HUES48 (cell line): ENCODE data around the gene ENSA.
"Not testable (repeated sequence)": the region's sequence is repeated elsewhere in the genome, so short reads cannot be mapped to it uniquely, and the experiment has no call there.

ENCODE experiments used
- H3K27ac ChIP-seq: one replicate; pipeline ENCODE4 v1.7.0; 2013; ENCODE audit warnings: low read depth, low read length, inconsistent platforms
- H3K27me3 ChIP-seq: 2 replicates; pipeline ENCODE4 v1.6.1; 2013; ENCODE audit warnings: mild to moderate bottlenecking, low read length; ENCODE audit not compliant: control insufficient read depth, insufficient read depth
- H3K36me3 ChIP-seq: 2 replicates; pipeline ENCODE4 v1.6.1; 2013; ENCODE audit warnings: low read length; ENCODE audit not compliant: control insufficient read depth, insufficient read depth
- H3K4me1 ChIP-seq: 2 replicates; pipeline ENCODE4 v1.6.1; 2013; ENCODE audit warnings: mild to moderate bottlenecking, low read length; ENCODE audit not compliant: control insufficient read depth, insufficient read depth
- H3K4me3 ChIP-seq: 2 replicates; pipeline ENCODE4 v1.5.1; 2013; ENCODE audit warnings: mild to moderate bottlenecking, low read depth, low read length
- H3K9ac ChIP-seq: 2 replicates; pipeline ENCODE4 v1.6.1; 2013; ENCODE audit warnings: mild to moderate bottlenecking, low read depth, low read length, moderate library complexity
- H3K9me3 ChIP-seq: 2 replicates; pipeline ENCODE4 v1.6.1; 2013; ENCODE audit warnings: low read length; ENCODE audit not compliant: control insufficient read depth, insufficient read depth

The ENSA gene

DNA sequence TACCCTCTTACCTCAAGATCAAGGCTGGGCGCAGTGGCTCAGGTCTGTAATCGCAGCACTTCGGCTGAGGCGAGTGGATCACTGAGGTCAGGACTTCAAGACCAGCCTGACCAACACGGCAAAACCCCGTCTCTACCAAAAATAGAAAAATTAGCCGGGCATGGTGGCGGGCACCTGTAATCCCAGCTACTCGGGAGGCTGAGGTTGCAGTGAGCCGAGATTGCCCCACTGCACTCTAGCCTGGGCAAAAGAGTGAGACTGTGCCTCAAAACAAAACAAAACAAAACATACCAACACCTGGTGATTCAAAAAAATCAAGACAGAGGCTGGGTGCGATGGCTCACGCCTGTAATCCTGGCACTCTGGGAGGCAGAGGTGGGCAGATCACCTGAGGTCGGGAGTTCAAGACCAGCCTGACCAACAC is 55.8 kb downstream of the ENSA start:
- Histone ChIP-seq H3K27ac (peak overlapping the region; percentile 38), H3K36me3 (peaks cover 74% of the 10 kb centered on the region), H3K4me1 (peaks cover 53% of the 10 kb centered on the region)
- not testable (repeated sequence) for H3K9me3 ChIP-seq, H3K27me3 ChIP-seq, H3K4me3 ChIP-seq, H3K9ac ChIP-seq

DNA sequence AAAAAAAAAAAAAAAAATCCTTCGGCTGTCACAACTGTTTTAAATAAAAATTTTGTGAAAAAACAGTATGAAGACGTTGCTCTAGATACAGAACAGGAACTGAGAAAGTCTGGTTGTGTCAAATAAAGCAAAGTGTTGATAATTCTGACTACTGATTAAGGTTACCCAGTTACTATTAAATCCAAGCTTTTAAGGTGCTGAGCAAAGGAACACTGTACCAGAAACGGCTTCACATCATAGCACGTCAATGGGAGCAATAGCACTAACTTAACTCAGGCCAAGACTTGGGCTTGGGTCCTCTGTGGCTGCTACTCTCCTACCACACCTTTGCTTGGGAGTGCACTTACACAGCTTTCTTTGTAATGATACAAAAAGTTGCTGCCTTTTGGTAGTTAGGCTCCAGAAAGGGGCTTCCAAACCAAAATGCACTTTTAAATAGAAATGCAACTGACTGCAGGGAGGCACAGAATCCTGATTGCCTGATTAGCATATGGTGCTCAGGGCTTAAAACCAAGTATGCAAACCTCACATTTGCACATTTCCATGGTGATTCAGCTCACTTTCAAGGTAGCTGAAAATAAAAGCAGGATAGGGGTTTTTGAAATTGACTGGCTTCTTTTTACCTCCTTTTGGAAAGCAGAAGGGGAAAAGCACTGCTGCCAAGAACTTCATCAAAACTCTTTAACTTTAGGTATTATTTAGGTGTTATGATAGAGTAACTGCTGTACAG is 56.3 kb downstream of the ENSA start:
- no peaks in the 10 kb centered on the region for H3K9me3 ChIP-seq
- peaks cover 57% of the 10 kb centered on the region for H3K4me1 ChIP-seq
- H3K9ac ChIP-seq, result no peak overlapping the region
- no peak overlapping the region for H3K4me3 ChIP-seq
- H3K27ac ChIP-seq, result peak overlapping the region; percentile 38
- no peaks in the 10 kb centered on the region for H3K27me3 ChIP-seq
- peaks cover 68% of the 10 kb centered on the region for H3K36me3 ChIP-seq
